B cell (primary cell): ENCODE data around the gene APOBEC3C. TPM values are rescaled to one million over a fixed set of nuclear protein-coding genes. Genes with fewer than 3 reads are reported as not detected.

Experiments used
- ATAC-seq: fragments of 200-7000 bp; cut with Tn5 transposase; one replicate; pipeline ENCODE4 v1.10.0; 2021; ENCODE audit warnings: low read depth, mild to moderate bottlenecking, moderate number of reproducible peaks, moderate library complexity
- CTCF ChIA-PET: fragments of 350-600 bp; sonication (Branson Sonifier 250); formaldehyde crosslinking; loops from one replicate; lab custom pipeline; 2021; ENCODE audit warnings: antibody characterized with exemption, inconsistent platforms; lab: Charles Lee
- POLR2A ChIA-PET: fragments of 350-600 bp; sonication (Branson Sonifier 250); formaldehyde crosslinking; loops from one replicate; lab custom pipeline; 2021; ENCODE audit warnings: antibody characterized with exemption; lab: Charles Lee
- DNase-seq: peaks from one replicate; pipeline ENCODE4 v3.0.0; 2013
- H2AFZ ChIP-seq: 2 replicates; pipeline ENCODE4 v1.6.1; 2012; ENCODE audit warnings: mild to moderate bottlenecking, low read depth, low read length; ENCODE audit not compliant: insufficient read depth, poor library complexity, severe bottlenecking
- H3K27ac ChIP-seq, 2 donors: 1 replicate in 1 of 2; 2 replicates in 1 of 2; pipeline ENCODE4 v1.5.1; 2012 to 2013; ENCODE audit warnings: low read length in 2 of 2, mild to moderate bottlenecking in 2 of 2, moderate library complexity in 1 of 2
- H3K27me3 ChIP-seq, 4 experiments: fragments of 200-600 bp in 1 of 4; sonication (generic) in 1 of 4; replicated peaks in 1 of 4; 1 replicate in 2 of 4; 2 replicates in 2 of 4; pipeline versions ENCODE4 v1.6.1 to v1.7.0; 2013 to 2016; ENCODE audit warnings: low read length in 3 of 4, mild to moderate bottlenecking in 2 of 4, mixed read lengths in 1 of 4, moderate library complexity in 1 of 4; ENCODE audit not compliant: insufficient read depth in 4 of 4, control insufficient read depth in 3 of 4; ENCODE audit errors: control extremely low read depth in 1 of 4
- H3K36me3 ChIP-seq, 2 experiments: replicated peaks in 1 of 2; 1 replicate in 1 of 2; 2 replicates in 1 of 2; pipeline versions ENCODE4 v1.6.1 to v1.7.1; 2013; ENCODE audit warnings: low read length in 1 of 2; ENCODE audit not compliant: insufficient read depth in 2 of 2, control insufficient read depth in 1 of 2; ENCODE audit errors: control extremely low read depth in 1 of 2, extremely low read depth in 1 of 2
- H3K4me1 ChIP-seq, 2 donors: fragments of 200-600 bp in 1 of 2; sonication (generic) in 1 of 2; 1 replicate in 1 of 2; 2 replicates in 1 of 2; pipeline versions ENCODE4 v1.5.1 to v1.6.1; 2013 to 2017; ENCODE audit warnings: low read length in 2 of 2; ENCODE audit not compliant: control insufficient read depth in 2 of 2, insufficient read depth in 2 of 2
- H3K4me2 ChIP-seq: replicated peaks from 2 replicates; pipeline ENCODE3; 2012; ENCODE audit warnings: mild to moderate bottlenecking, low read depth, low read length; ENCODE audit not compliant: poor library complexity, severe bottlenecking
- H3K4me3 ChIP-seq, 5 experiments: fragments of 200-600 bp in 1 of 5; sonication (generic) in 1 of 5; 1 replicate in 3 of 5; 2 replicates in 2 of 5; pipeline versions ENCODE4 v1.5.1 to v1.7.0; 2011 to 2016; ENCODE audit warnings: low read length in 4 of 5, mild to moderate bottlenecking in 4 of 5, low read depth in 2 of 5, control low read depth in 1 of 5, moderate library complexity in 1 of 5; ENCODE audit not compliant: insufficient read depth in 1 of 5; ENCODE audit errors: control extremely low read depth in 1 of 5, extremely low read depth in 1 of 5
- H3K79me2 ChIP-seq: fragments of 200-600 bp; sonication (generic); one replicate; pipeline ENCODE4 v1.6.0; 2016; ENCODE audit warnings: low read length; ENCODE audit not compliant: control insufficient read depth, insufficient read depth
- H3K9ac ChIP-seq: fragments of 200-600 bp; sonication (generic); 2 replicates; pipeline ENCODE4 v1.6.1; 2017; ENCODE audit warnings: mild to moderate bottlenecking, low read length, moderate library complexity
- H3K9me3 ChIP-seq, 3 donors: one replicate each; pipeline versions ENCODE4 v1.6.1 to v1.7.1; 2013; ENCODE audit warnings: low read length in 2 of 3; ENCODE audit not compliant: control insufficient read depth in 2 of 3, insufficient read depth in 1 of 3; ENCODE audit errors: control extremely low read depth in 1 of 3
- H4K20me1 ChIP-seq: 2 replicates; pipeline ENCODE4 v1.6.0; 2012; ENCODE audit warnings: mild to moderate bottlenecking, low read length; ENCODE audit not compliant: insufficient read depth, control insufficient read depth, poor library complexity, severe bottlenecking
- H3K27ac Mint-ChIP-seq: one replicate; pipeline ENCODE4 v1.8.0; 2021; ENCODE audit warnings: mixed read lengths
- H3K27me3 Mint-ChIP-seq: one replicate; pipeline ENCODE4 v1.8.0; 2021; ENCODE audit warnings: mixed read lengths
- H3K4me1 Mint-ChIP-seq: one replicate; pipeline ENCODE4 v1.8.0; 2021; ENCODE audit warnings: mixed read lengths
- H3K4me3 Mint-ChIP-seq: one replicate; pipeline ENCODE4 v1.8.0; 2021; ENCODE audit warnings: mixed read lengths
- H3K9me3 Mint-ChIP-seq: one replicate; pipeline ENCODE4 v1.8.0; 2022; ENCODE audit warnings: mixed read lengths; ENCODE audit not compliant: insufficient read depth
- EZH2 ChIP-seq: IDR thresholded peaks from 2 replicates; pipeline ENCODE4 v1.6.1; 2012; ENCODE audit warnings: borderline replicate concordance, low read depth, mild to moderate bottlenecking, moderate library complexity, low read length; ENCODE audit not compliant: insufficient read depth, poor library complexity, severe bottlenecking
- WGBS: methylation state at CpG from one replicate; pipeline ENCODE4 v1.1.5; 2013; ENCODE audit warnings: missing lambda C conversion rate; ENCODE audit not compliant: insufficient coverage; 5-methylcytosine and 5-hydroxymethylcytosine counted together
- intact Hi-C: fragments of 100-400 bp; cut with micrococcal nuclease; formaldehyde crosslinking; loops from one replicate; pipeline ENCODE4 v1.10.0; 2022
- polyA plus RNA-seq: library from polyadenylated mRNA; depleted of rRNA; stranded (reverse); fragments of >200 nt; gene quantifications from 2 replicates; pipeline ENCODE4 v1.2.3, GENCODE V29; 2012
- total RNA-seq, 2 donors: library from RNA; stranded (reverse); fragments of 120-200 nt in 1 of 2; gene quantifications; 1 replicate in 1 of 2; 2 replicates in 1 of 2; pipeline versions ENCODE4 v1.2.3 to v1.2.4, GENCODE V29; 2013 to 2022
- TF ChIP-seq, protein P1 (sequence below): fragments of 200-600 bp; IDR thresholded peaks from one replicate; pipeline ENCODE4 v1.8.0; 2022; ENCODE audit warnings: antibody characterized with exemption, mild to moderate bottlenecking

Gene APOBEC3C
- total and polyA plus RNA-seq, 2 donors (not counting 1 experiment from before 2014, with no cell fraction given): 45.5 to 107 TPM

DNA sequence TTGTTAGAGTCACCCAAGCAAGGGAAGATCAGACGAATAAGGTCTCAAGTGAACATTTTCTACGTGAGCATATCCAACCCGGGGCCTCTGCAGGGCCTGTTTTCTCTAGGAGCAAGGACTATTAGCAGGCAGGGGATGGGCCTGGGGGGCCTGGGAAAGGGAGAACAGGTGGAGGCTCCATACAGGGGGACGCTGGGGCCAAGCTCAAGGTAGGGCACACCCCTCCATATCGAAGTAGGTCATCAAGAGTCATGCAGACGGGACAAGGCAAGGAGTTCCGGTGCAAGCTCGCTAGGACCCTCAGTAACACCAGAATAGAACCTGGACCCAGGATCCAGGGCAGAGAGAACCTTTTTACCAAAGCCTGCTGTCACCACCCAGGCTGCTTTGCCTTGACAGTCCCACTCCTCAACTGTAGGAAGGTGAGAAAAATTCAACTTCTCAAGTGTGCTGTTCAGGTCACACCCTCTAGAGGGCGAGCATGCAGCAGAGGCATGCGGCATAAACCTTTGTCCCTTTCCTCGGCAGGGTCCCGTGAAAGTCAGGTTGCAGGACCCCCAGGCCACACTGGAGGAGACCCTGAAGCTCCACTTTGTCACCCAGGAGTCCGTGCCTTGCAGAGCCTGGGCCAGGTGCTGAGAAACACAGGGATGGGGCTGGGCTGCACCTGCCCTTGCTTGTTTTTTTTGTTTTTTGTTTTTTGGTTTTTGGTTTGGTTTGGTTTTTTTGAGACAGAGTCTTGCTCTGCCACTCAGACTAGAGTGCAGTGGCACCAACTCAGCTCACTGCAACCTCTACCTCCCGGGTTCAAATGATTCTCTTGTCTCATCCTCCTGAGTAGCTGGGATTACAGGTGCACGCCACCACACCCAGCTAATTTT, 40.5 kb upstream of the APOBEC3C start:
- ATAC-seq (peak; percentile 89), DNase-seq (peak; percentile 71)
- POLR2A ChIA-PET: no interaction called here
- Mint-ChIP-seq H3K27ac (no peak overlapping the region), H3K27me3 (peaks cover 24% of the 10 kb centered on the region), H3K4me3 (no peak overlapping the region), H3K9me3 (no peaks in the 10 kb centered on the region), H3K4me1 (peaks cover 6% of the 10 kb centered on the region)
- CTCF ChIA-PET: interaction anchor here (0.5 to 11.1 kb wide), 20 partner anchors 9 to 1117 kb away, joined by 3 to 133 read pairs (median 4); partner anchors contain the start of gene APOBEC3F
- Histone ChIP-seq H3K27me3 (peaks cover 0 to 20% (median 0%) of the 10 kb centered on the region in 4 experiments), H3K9me3 (peaks cover 0 to 4% (median 0%) of the 10 kb centered on the region in 3 donors), H3K4me2 (no peak overlapping the region), H3K9ac (no peak overlapping the region), H3K27ac (no peak overlapping the region), H3K36me3 (no peaks in the 10 kb centered on the region), H3K79me2 (no peaks in the 10 kb centered on the region), H3K4me1 (peaks cover 0 to 8% of the 10 kb centered on the region in 2 donors), H2AFZ (peak overlapping the region; percentile 19), H4K20me1 (no peaks in the 10 kb centered on the region), H3K4me3 (no peak overlapping the region)
- 41% methylated on average over 13 of the region's 15 CpGs for WGBS
- TF ChIP-seq EZH2: no peak
- TF ChIP-seq, protein P1, sequence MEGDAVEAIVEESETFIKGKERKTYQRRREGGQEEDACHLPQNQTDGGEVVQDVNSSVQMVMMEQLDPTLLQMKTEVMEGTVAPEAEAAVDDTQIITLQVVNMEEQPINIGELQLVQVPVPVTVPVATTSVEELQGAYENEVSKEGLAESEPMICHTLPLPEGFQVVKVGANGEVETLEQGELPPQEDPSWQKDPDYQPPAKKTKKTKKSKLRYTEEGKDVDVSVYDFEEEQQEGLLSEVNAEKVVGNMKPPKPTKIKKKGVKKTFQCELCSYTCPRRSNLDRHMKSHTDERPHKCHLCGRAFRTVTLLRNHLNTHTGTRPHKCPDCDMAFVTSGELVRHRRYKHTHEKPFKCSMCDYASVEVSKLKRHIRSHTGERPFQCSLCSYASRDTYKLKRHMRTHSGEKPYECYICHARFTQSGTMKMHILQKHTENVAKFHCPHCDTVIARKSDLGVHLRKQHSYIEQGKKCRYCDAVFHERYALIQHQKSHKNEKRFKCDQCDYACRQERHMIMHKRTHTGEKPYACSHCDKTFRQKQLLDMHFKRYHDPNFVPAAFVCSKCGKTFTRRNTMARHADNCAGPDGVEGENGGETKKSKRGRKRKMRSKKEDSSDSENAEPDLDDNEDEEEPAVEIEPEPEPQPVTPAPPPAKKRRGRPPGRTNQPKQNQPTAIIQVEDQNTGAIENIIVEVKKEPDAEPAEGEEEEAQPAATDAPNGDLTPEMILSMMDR: peak; percentile 92
- intact Hi-C loops: loop anchor here (1.0 kb wide), 3 partner anchors 30 to 343 kb away; no protein-coding TSS in a partner anchor
